GM06990 (cell line): Measurements from ENCODE around the gene CDYL.

Source experiments
- DNase-seq: peaks from one replicate; pipeline ENCODE4 v3.0.0-alpha.2; 2011; ENCODE audit not compliant: insufficient read length; ENCODE audit errors: extremely low read depth
- H3K27me3 ChIP-seq: replicated peaks from 2 replicates; pipeline ENCODE4 v1.6.0; 2011; ENCODE audit warnings: low read length; ENCODE audit not compliant: control insufficient read depth, insufficient read depth
- H3K36me3 ChIP-seq: 2 replicates; pipeline ENCODE4 v1.5.1; 2011; ENCODE audit warnings: low read length; ENCODE audit not compliant: control insufficient read depth, insufficient read depth
- H3K4me3 ChIP-seq: replicated peaks from 2 replicates; pipeline ENCODE4 v1.5.1; 2011; ENCODE audit warnings: low read depth, mild to moderate bottlenecking, control low read depth, low read length
- CTCF ChIP-seq: IDR thresholded peaks from 2 replicates; pipeline ENCODE4 v1.5.1; 2011; ENCODE audit warnings: low read length, control low read depth, mild to moderate bottlenecking, inconsistent platforms; ENCODE audit not compliant: insufficient read depth, poor library complexity, severe bottlenecking

The CDYL gene

GRCh38 chr6:4801491-4802110, 25.4 kb downstream of the CDYL start:
- no peaks in the 10 kb centered on the region for H3K36me3 ChIP-seq
- peak overlapping the region; percentile 16; the same call in 1 of the 2 replicates for H3K4me3 ChIP-seq
- TF ChIP-seq CTCF, result no peak
- H3K27me3 ChIP-seq, result no peaks in the 10 kb centered on the region
- no peak for DNase-seq

GRCh38 chr6:4802312-4802935, 26.2 kb downstream of the CDYL start:
- H3K4me3 ChIP-seq, result peak overlapping the region; percentile 45; the same call in 1 of the 2 replicates
- TF ChIP-seq CTCF, result no peak
- no peak for DNase-seq
- H3K27me3 ChIP-seq, result no peaks in the 10 kb centered on the region
- H3K36me3 ChIP-seq, result no peaks in the 10 kb centered on the region

GRCh38 chr6:4803343-4803744, 27.1 kb downstream of the CDYL start:
- Histone ChIP-seq H3K36me3 (no peaks in the 10 kb centered on the region), H3K27me3 (no peaks in the 10 kb centered on the region), H3K4me3 (no peak overlapping the region)
- DNase-seq, result no peak
- TF ChIP-seq CTCF, result no peak

- DNase-seq, result no peak
- Histone ChIP-seq H3K36me3 (no peaks in the 10 kb centered on the region), H3K27me3 (no peaks in the 10 kb centered on the region), H3K4me3 (no peak overlapping the region)
- no peak for TF ChIP-seq CTCF
Observed at GRCh38 chr6:4804095-4804494, 27.9 kb downstream of the CDYL start.

- no peak for DNase-seq
- peak; percentile 57 for TF ChIP-seq CTCF
- H3K4me3 ChIP-seq, result no peak overlapping the region
Observed at GRCh38 chr6:4805553-4806336, 29.5 kb downstream of the CDYL start.

More at GRCh38 chr6:4805553-4806336, 29.5 kb downstream of the CDYL start:
- Histone ChIP-seq H3K36me3 (no peaks in the 10 kb centered on the region), H3K27me3 (no peaks in the 10 kb centered on the region)
